Osteoblast (primary cell): ENCODE measurements around the gene ITGB2. TPM values are rescaled to one million over a fixed set of nuclear protein-coding genes. Genes with fewer than 3 reads are reported as not detected.
A peak's percentile ranks its signal among the peaks of the same experiment; 100 is the strongest.

Experiments
- DNase-seq: peaks from one replicate; pipeline ENCODE4 v3.0.0; 2011; ENCODE audit warnings: low spot score, mixed read lengths; ENCODE audit not compliant: insufficient read length; ENCODE audit errors: missing footprints
- H2AFZ ChIP-seq: 2 replicates; pipeline ENCODE4 v1.6.0; 2011; ENCODE audit warnings: mild to moderate bottlenecking, low read length
- H3K27ac ChIP-seq: 2 replicates; pipeline ENCODE4 v1.5.1; 2011; ENCODE audit warnings: mild to moderate bottlenecking, low read depth, low read length, moderate library complexity
- H3K27me3 ChIP-seq: 2 replicates; pipeline ENCODE4 v1.6.0; 2012; ENCODE audit warnings: mild to moderate bottlenecking, control low read depth, inconsistent platforms, low read length, moderate library complexity; ENCODE audit not compliant: insufficient read depth
- H3K36me3 ChIP-seq: 2 replicates; pipeline ENCODE4 v1.5.1; 2011; ENCODE audit warnings: mild to moderate bottlenecking, low read length, control low read depth, moderate library complexity; ENCODE audit not compliant: insufficient read depth
- H3K4me1 ChIP-seq: 2 replicates; pipeline ENCODE4 v1.5.1; 2011; ENCODE audit warnings: mild to moderate bottlenecking, low read length, control low read depth, moderate library complexity; ENCODE audit not compliant: insufficient read depth
- H3K4me2 ChIP-seq: 2 replicates; pipeline ENCODE4 v1.6.0; 2011; ENCODE audit warnings: mild to moderate bottlenecking, low read length; ENCODE audit not compliant: insufficient read depth
- H3K4me3 ChIP-seq: fragments of 200-600 bp; sonication (generic); 3 replicates; pipeline ENCODE4 v1.5.1; 2012; ENCODE audit warnings: mild to moderate bottlenecking, low read length, inconsistent platforms; ENCODE audit not compliant: insufficient read depth
- H3K79me2 ChIP-seq: 2 replicates; pipeline ENCODE4 v1.6.0; 2012; ENCODE audit warnings: mild to moderate bottlenecking, low read length, control low read depth, inconsistent platforms; ENCODE audit not compliant: insufficient read depth
- H3K9me3 ChIP-seq: 2 replicates; pipeline ENCODE4 v1.5.1; 2011; ENCODE audit warnings: low read depth, low read length, control low read depth
- H4K20me1 ChIP-seq: 2 replicates; pipeline ENCODE4 v1.6.0; 2012; ENCODE audit warnings: mild to moderate bottlenecking, low read length, control low read depth; ENCODE audit not compliant: insufficient read depth
- CTCF ChIP-seq: IDR thresholded peaks from 2 replicates; pipeline ENCODE4 v1.5.1; 2011; ENCODE audit warnings: mild to moderate bottlenecking, low read depth, low read length, moderate library complexity; ENCODE audit errors: extremely low read depth
- total RNA-seq: library from RNA; depleted of rRNA; stranded (reverse); fragments of >200 nt; gene quantifications from 2 replicates; pipeline ENCODE4 v1.2.3, GENCODE V29; 2012

ITGB2 gene
- total RNA-seq, 1 donor = 15.2 TPM

GRCh38 chr21:44871576-44872269, 49.0 kb downstream of the ITGB2 start:
- H3K4me2 ChIP-seq = peak overlapping the region; percentile 98
- H3K9me3 ChIP-seq = no peaks in the 10 kb centered on the region
- H4K20me1 ChIP-seq = peaks cover 48% of the 10 kb centered on the region
- peak overlapping the region; percentile 93 for H3K27ac ChIP-seq
- peaks cover 7% of the 10 kb centered on the region for H3K36me3 ChIP-seq
- peak; percentile 97 for DNase-seq
- H3K4me3 ChIP-seq = peak overlapping the region; percentile 92
- H3K27me3 ChIP-seq = no peaks in the 10 kb centered on the region
- peaks cover 59% of the 10 kb centered on the region for H3K79me2 ChIP-seq
- H2AFZ ChIP-seq = no peak overlapping the region
- H3K4me1 ChIP-seq = peaks cover 70% of the 10 kb centered on the region
- TF ChIP-seq CTCF = no peak

- peak overlapping the region; percentile 93 for H3K27ac ChIP-seq
- H3K4me2 ChIP-seq = peak overlapping the region; percentile 98
- peaks cover 54% of the 10 kb centered on the region for H4K20me1 ChIP-seq
- H3K9me3 ChIP-seq = no peaks in the 10 kb centered on the region
- peak overlapping the region; percentile 92 for H3K4me3 ChIP-seq
- DNase-seq = peak; percentile 21
- H2AFZ ChIP-seq = no peak overlapping the region
- peaks cover 78% of the 10 kb centered on the region for H3K4me1 ChIP-seq
- H3K79me2 ChIP-seq = peaks cover 67% of the 10 kb centered on the region
- peaks cover 10% of the 10 kb centered on the region for H3K36me3 ChIP-seq
- no peak for TF ChIP-seq CTCF
- no peaks in the 10 kb centered on the region for H3K27me3 ChIP-seq
These were observed 49.8 kb downstream of the ITGB2 start for GRCh38 chr21:44870748-44871495.

- H3K27ac ChIP-seq = peak overlapping the region; percentile 93
- peak overlapping the region; percentile 98 for H3K4me2 ChIP-seq
- H3K4me3 ChIP-seq = peak overlapping the region; percentile 92
- H3K36me3 ChIP-seq = peaks cover 17% of the 10 kb centered on the region
- peaks cover 76% of the 10 kb centered on the region for H3K79me2 ChIP-seq
- H3K9me3 ChIP-seq = no peaks in the 10 kb centered on the region
- TF ChIP-seq CTCF = no peak
- H3K4me1 ChIP-seq = peaks cover 81% of the 10 kb centered on the region
- peaks cover 62% of the 10 kb centered on the region for H4K20me1 ChIP-seq
- no peak overlapping the region for H2AFZ ChIP-seq
- peak; percentile 98 for DNase-seq
- no peaks in the 10 kb centered on the region for H3K27me3 ChIP-seq
These were observed 50.6 kb downstream of the ITGB2 start for GRCh38 chr21:44869781-44870747.
